Tibial nerve (tissue), 4 donors: Measurements from ENCODE around the gene DOK6.

Source experiments
- CTCF ChIP-seq, 5 experiments: fragments of 200-600 bp in 3 of 5; fragments of 450-650 bp in 2 of 5; sonication (generic) in 3 of 5; IDR thresholded peaks; one replicate each; pipeline ENCODE4 v1.5.1; 2016 to 2019; ENCODE audit warnings: antibody characterized with exemption in 5 of 5, mild to moderate bottlenecking in 3 of 5, moderate library complexity in 2 of 5
- EP300 ChIP-seq, 2 donors: sonication (generic); formaldehyde crosslinking; IDR thresholded peaks; one replicate each; pipeline ENCODE4 v1.6.1; 2017; ENCODE audit warnings: antibody characterized with exemption in 2 of 2, mild to moderate bottlenecking in 1 of 2
- POLR2A ChIP-seq, 2 donors: fragments of 450-650 bp; IDR thresholded peaks; one replicate each; pipeline ENCODE4 v1.6.1; 2017; ENCODE audit warnings: antibody characterized with exemption in 2 of 2, mild to moderate bottlenecking in 2 of 2, moderate library complexity in 2 of 2

GRCh38 chr18:69414184-69414583 lies 13.5 kb downstream of the DOK6 start:
- TF ChIP-seq POLR2A (IDR thresholded peaks at IDR 0.05) = no peak
- no peak for TF ChIP-seq CTCF (IDR thresholded peaks at IDR 0.05)
- no peak for TF ChIP-seq EP300 (IDR thresholded peaks at IDR 0.05)
